GM21825 (cell line): ENCODE measurements around the gene MAGI2.

ENCODE experiments used
- ATAC-seq: cut with Tn5 transposase; IDR thresholded peaks from one replicate; pipeline ENCODE4 v1.9.1; 2021; ENCODE audit warnings: mild to moderate bottlenecking, moderate library complexity; ENCODE audit not compliant: unreplicated experiment

MAGI2 gene

DNA sequence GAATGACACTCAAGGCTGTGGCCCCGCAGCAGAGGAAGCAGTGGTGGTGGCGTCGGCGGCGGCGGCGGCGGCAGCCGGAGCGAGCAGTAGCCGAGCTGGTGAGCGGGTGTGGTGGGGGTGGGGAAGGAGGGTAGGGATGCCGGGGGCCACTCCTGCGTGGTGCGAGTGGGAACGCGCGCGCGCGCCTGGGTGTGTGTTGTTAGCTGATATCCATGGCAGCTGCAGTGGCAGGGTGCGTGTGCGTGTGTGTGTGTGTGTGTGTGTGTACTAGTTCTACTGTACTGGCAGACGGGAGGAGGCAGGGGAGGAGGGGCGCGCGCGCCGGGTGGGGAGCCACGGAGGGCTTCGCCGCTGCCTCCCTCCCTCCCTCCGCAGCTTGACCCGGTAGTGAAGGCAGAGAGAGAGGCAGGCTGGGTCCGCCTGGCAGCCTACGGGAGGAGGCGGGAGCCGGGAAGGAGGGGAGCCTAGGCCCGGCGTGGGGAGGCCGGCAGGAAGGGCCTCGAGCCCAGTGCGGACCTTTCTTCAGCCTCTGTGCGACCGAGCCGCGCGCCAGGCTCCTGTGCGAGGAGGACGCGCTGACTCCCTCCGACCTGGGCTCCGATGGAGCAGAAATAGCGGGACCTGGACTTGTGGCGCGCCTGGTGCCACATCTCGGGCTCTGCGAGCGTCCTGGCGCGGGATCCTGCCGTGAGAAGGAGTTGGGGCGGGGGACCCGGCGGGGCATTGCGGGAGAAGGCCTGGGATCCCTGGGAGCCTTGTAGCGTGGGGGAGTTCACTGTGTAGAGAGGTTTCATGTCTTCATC is at the start of gene MAGI2:
Gene MAGI2, minus strand, starts transcription at position 110 of the 803 bp plus-strand sequence. CDS start 347 bp downstream, outside the sequence.
- no peak for ATAC-seq

DNA sequence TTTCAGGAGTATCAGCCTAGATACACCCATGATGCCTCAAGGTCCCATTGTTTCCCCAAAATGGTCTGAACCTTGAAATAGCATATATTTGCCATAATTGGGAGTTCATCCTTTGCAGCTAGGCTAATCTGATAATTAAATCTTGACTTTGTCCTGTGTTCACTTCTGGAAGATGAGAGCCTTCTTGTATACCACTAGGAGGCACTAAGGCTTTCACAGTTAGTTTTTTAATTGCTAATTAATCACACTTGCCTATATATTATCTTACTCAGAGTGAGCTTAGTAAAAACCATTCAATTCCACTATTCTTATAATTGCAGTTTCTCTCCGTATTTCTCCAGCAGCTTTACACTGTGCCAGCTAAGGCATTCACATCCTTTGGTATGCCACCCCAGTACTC is 48.7 kb upstream of the MAGI2 start:
- ATAC-seq: no peak

DNA sequence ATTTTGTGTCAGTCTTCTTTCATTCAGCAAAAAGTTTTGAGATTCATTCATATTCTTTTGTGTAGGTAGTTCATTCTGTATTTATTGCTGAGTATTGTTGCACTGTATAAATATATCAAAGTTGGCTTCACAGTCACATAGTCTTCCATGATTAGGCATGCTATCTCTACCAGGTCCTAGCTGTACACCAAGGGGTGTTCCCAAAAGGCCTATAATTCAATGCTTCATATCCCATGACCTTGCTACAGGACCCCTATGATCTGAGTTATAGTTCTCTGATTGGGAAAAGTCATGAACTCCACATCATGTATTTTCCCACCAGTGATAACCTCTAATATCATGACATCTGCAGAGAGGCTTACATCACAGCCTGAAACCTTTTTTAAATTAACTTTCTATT is 47.3 kb upstream of the MAGI2 start:
- no peak for ATAC-seq

DNA sequence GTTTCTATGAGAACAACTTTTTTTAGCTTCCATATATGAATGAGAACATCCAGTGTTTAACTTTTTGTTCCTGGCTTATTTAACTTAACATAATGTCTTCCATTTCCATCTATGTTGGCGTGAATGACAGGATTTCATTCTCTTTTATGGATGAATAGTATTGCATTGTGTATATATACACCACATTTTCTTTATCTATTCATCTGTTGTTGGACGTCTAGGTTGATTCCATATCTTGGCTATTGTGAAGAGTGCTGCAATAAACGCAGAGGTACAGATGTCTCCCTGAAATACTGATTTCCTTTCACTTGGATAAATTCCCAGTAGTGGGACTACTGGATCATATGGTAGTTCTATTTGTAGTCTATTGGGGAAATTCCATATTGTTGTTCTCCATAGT is 44.3 kb upstream of the MAGI2 start:
- no peak for ATAC-seq

DNA sequence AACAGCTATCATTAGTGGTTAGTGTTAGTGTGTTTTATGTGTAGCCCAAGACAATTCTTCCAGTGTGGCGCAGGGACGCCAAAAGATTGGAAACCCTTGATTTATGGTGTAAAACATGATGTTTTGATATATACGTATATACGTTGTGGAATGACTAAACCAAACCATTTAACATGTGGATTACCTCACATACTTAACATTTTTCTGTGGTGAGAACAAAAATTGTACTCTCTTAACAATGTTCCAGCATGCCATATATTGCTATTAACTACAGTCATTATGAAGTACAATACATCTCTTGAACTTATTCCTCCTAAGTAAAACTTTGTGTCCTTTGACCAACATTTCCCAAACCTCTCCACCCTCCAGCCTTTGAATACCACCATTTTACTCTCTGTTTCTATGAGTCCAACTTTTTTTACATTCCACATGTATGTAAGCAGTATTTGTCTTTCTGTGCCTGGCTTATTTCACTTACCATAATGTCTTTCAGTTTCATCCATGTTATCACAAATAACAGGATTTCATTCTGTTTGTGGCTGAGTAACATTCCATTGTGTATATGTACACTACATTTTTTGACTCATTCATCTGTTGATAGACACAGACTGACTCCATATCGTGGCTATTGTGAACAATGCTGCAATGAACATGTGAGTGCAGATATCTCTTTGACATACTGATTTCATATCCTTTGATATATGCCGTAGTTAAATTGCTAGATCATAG is 42.2 kb upstream of the MAGI2 start:
- no peak for ATAC-seq

DNA sequence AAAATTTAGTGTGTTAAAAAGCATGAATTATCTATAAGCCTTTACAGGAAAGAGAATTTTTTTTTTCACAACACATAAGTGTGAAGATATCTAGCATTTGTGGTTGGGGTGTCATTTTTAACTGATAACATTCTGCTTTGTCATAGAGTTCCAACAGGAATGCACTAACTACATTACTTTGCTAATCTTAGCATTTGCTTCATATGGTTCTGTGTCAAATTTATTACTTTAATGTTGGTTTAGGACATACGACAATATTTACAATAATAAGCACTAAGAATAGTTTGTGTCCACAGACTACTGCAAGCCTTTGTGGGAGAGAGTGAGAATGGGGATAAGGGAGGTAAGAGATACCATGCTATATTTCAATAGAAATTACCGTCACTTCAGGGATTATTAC is 40.6 kb upstream of the MAGI2 start:
- no peak for ATAC-seq

DNA sequence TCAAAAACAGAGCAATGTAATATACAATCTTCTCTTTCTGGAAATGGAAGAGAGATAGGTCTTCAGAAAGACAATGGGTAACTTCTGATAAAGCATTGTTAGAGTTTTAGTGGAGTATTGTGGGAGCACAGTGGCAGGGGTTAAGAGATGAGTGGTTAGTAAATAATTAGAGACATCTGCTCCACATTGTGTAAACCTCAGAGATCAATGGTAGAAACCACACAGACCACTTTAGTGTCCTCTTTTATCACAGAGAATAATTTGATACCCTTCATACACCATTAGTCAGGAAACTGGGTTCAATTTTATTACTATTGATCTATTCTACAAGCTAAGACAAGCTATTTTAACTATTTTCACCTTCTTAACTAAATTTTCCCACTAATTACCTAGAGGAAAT is 35.9 kb upstream of the MAGI2 start:
- ATAC-seq: no peak

DNA sequence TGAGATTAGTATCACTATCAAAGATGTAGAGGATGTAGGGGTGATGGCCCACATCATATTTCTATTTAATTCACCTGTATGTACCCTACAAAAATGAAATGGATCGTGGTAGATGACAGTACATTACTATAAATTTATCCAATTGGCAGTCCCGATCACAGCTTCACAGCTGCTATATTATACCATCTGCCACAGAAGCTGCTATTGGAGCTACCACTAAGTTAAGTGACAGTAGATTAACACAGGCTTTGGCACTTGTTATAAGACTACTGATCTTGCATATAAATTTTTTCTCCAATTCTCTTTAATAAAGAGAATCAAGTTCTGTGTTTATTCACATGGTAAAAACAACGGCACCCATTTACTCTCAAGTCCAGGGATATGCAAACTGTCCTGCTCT is 24.9 kb upstream of the MAGI2 start:
- ATAC-seq: no peak

DNA sequence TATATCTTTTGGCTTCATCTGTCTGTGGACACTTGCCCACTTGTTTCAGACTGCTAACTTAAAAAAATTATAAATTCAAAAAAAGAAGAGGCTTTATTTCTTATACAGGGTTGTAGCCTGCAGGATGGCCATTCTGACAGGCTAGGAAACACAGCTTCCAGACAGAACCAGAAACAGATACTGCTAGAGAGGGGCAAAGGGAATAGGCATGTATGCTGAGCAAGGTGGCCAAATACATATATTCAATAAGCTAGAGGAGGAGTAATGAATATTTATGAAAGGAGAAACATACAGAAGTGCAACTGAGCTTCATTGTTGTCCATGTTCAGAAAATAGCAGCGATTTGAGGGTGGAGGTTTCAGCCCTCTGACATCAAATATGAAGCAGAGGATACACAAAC is 22.0 kb upstream of the MAGI2 start:
- ATAC-seq: no peak

DNA sequence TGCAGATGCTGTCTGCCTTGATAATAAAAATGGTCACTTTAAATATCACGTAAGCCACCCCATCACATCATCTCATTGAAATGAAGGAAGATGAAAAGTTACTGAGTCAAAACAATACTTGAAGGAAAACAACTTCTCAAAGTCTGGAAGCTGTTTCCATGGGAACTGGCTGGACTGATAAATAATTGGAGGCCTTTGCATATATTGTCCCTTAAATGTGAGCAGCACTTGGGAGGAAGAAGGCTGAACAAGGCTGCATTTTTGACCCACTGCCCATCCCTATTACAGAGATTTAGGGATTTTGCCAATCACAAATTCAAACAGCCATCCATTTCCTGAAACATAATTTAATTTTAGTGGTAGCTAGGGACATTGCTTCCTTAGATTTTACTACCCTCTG is 18.2 kb upstream of the MAGI2 start:
- no peak for ATAC-seq

DNA sequence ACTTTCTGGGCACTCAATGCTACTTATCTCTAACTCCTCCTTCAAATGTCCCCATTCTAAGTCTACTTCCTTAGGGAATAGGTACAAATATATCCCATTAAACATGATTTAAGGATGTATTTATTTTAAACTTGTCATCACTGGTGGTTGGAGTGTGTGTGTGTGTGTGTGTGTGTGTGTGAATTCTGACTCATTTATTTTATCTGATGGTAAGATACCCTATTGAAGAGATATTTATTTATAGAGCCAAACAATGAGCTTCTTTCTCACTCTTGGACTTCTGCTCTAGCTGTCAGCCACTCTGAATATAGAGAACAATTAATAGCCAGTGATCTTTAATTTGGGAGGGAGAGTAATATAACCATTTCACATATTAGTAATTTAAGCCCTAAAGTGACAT is 17.8 kb upstream of the MAGI2 start:
- ATAC-seq: no peak

DNA sequence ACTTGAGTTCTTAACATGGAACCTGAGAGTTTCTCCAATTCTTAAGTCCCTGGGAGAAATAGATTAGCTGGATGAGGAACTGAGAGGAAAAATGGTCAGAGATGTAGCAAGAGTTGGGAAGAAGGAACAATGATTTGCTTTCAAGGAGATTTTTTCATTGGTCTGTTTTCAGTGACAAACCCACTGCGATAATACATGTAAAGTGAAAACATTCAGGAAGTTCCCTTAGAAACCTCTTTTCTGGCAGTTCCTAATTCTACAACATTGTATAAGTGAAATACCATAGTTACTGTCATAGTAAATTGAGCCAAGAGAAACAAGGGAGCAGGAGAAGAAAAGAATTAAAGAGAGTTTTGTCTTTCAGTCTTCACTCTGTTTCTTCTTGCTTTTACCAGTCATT is 12.1 kb upstream of the MAGI2 start:
- no peak for ATAC-seq

DNA sequence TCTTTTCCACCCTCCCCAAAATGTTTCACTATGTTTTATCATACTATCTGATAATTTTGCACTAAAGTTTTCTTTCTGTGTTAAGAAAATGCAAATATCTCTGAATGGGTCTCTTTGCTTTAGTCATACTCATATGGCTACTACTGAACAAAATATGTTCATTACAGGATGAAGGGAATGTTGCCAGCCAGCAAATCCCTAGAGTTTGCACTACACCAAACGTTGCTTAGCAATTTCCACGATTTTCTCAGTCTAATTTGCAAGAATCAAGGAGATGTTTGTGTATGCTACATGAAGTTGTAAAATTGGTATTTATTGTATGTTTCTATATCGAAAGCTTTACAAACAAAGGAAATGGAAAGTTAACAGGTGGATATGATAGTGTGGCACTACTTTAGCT is 10.6 kb upstream of the MAGI2 start:
- ATAC-seq: no peak

DNA sequence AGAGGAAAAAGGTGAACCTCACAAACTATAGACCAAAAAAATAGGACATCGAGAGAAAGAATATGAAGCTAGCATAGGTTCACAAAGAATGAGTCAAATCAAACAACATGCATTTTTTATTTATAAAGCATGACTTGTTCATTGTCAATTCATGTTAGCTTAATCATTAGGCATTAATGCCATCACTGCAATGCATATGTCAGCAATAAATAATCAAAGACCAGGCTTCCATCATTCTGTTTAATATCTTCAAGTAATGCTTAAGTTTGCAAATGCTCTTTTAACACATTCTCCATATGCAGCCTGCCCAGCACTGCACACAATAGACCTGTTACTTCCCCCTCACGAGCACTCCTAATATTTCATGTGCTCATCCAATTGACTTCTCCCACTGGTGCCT is 8.9 kb upstream of the MAGI2 start:
- ATAC-seq: no peak

DNA sequence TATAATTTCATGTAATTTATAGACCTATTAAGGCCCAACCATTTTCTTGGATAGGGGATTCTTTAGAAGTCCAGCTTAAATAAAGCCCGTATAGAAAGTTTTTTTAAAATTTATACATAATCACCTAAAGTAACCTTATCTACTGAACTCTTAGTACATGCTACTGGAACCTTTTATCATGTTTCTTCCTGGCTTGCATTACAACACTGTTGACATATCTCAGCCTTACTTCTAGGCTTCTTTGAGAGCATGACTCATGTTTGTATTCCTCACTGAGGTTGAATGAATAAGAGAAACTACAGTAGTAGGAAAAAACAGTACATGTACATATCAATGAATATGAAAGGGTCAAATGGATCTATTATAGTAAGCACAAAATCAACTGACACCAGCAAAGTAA is 8.2 kb upstream of the MAGI2 start:
- ATAC-seq: no peak

DNA sequence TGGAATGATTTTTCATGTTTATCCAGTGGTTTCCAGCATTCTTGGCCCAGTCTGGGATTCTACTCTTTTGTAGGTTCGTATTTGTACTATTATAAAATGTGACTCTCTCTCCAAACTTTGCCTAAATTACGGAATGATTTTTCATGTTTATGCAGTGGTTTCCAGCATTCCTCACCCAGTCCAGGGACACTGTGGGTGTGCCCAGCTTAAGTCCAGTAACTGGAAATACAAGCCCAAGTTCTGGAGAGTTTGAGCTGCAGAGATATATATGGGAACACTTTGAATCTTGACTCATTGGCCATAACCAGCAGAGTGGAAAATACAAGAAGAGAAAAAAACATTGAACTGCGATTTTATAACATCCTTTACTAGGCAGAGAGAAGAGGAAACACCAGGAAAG is 5.9 kb upstream of the MAGI2 start:
- ATAC-seq: no peak

DNA sequence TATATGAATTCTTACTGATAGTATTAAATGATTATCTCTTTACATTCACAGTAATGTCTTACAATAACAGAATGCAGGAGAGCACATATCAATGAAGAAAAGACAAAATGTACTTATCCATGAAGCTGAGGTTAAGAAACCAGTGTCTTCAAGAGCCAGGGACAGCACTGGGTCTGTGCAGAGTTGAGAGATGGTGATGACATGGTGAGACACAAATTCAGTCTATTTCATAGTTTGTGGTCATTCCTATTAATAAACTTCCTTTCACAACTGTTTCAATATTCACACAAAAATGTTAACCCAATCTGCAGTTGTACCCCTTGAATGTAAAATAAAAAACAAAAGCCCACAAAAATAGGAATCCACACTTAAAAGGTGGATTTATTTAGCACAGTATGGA is 5.3 kb upstream of the MAGI2 start:
- no peak for ATAC-seq

DNA sequence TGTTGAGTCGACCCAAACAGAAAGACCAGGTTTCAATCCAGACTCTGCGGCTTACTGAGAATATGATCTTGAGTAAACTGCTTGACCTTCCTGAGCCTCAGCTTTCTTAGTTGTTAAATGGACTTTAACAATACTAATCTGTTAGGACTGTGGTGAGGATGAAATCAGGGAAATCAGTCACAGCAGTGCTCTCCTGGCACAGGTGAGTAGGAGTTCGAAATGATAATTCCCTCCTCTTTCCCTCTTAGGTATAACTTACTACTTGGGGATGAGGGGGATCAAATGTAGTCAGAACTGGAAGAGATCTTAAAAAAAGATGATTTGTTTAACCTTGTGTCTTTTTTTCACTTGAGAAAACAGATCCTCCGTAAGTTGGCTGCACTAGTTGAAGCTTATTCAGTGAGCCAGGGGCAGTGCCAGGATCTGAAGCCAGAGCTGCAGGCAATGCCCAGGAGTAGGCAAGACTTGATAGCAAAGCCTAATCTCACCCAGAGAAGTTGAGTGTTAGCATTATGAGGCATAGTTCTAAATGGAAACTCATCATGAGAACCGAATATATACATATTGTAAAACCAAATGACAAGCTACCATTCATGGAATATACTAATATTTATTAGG is 1.8 kb upstream of the MAGI2 start:
- ATAC-seq: no peak

DNA sequence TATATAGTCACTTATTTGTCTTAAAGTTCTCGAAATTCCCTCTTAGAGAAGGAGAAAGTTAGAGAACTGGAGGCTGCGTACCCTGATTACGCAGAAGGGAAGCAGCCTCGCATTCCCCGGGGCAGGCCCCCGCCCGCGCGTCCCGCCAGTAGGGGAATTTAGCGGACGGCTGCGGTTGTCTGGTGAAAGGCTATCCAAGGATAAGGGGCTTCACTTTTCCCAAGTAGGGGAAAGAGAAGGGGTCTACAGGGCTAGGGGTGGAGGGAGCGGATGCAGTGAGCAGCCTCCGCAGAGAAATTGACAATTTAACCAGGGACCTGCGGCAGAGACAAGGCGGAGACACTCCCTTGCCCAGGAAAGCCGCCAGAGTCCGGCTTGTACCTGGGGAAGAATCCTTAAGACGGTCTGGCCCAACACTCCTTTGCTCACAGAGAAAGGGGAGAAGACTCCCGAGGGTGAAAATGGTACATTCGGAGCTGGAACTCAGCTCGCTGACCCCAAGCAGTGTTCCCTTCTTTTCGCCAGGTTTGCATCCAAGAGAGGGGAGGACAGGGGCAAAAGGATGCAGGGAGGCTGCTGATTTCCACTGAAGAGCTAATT is 994 bp upstream of the MAGI2 start:
- ATAC-seq: no peak

DNA sequence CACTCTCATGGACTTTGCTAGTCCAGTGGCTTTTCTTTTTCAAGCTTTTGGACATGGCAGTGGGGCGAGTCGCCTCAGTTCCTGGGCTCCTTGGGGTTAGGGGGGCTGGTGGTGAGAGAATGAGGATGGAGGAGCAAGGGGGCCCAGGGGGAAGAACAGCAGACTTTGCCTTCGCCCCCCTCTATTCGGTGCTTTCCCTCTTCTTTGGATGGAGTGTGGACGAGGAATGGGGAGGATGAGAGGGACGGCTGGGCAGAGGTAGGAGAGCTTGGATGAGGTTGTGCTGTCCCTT is 255 bp downstream of the MAGI2 start:
- no peak for ATAC-seq

DNA sequence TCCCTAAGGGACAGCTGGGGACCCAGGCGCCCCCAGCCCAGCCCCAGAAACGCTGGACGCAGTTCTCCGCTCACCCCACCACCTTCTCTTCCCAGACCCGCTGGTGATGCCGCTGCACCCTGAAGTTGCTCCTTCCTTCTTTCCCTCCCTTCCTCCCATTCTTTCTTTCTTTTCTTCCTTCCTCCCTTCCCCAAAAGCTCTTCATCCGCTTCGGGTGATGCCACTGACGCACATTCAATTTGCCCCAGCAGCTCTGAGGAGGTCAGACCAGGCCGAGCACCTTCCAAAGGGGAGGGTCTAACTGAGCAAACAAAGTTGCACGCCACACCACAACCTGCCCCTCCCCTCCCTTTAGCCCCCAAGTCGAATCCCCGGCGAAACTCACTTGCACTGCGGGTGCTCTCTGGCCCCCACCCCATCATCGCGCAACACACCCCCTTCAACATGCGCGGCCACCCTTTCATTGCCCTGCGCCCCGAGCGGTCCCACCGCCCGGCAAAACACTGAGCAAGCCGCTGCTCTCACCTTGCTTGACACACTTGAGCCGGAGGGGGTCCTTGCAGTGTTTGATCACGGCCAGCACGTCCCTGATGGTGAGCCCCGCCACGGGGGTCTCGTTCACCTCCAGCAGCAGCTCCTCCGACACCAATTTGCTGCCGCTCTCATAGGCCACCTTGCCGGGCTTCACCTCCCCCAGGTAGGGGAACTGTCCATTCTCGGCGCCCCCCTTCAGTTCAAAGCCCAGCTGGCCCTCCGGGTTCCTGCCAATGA is 787 bp downstream of the MAGI2 start:
- no peak for ATAC-seq
